GM19099 (cell line): ENCODE data around the gene EEF1AKMT4.

Source experiments
- POLR2A ChIP-seq: IDR thresholded peaks from 3 replicates; pipeline ENCODE4 v1.6.1; 2011; ENCODE audit warnings: low read depth; ENCODE audit not compliant: insufficient read length; ENCODE audit errors: extremely low read depth

EEF1AKMT4 gene

GRCh38 chr3:184249412-184250166 lies at the start of gene EEF1AKMT4:
TSS of gene EEF1AKMT4 (plus strand) at chr3:184249672. CDS start at chr3:184249695, 23 bp downstream.
- peak; percentile 72 for TF ChIP-seq POLR2A

DNA sequence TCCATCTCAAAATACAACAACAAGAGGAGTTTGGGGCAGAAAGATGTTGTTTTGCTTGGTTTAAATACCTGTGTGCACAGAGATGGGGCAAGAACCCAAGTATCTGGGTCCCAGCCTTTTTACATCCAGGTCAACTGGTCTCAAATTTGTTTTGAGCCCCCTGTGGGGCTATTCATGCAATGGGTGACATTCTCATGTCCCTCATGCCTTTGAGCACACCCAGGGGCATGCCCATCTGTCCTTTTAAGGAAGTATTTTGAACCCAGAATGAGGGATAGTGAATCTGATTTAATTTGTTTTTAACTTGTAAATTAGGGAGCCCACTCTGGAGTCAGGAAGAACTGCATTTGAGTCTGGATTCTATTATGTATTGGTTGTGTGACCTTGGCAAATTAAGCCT lies 48.6 kb upstream of the EEF1AKMT4 start:
- no peak for TF ChIP-seq POLR2A

GRCh38 chr3:184203526-184203925 lies 45.9 kb upstream of the EEF1AKMT4 start:
- TF ChIP-seq POLR2A: no peak

GRCh38 chr3:184209146-184209923 lies 40.1 kb upstream of the EEF1AKMT4 start:
- no peak for TF ChIP-seq POLR2A

GRCh38 chr3:184211297-184211696 lies 38.2 kb upstream of the EEF1AKMT4 start:
- TF ChIP-seq POLR2A: no peak

DNA sequence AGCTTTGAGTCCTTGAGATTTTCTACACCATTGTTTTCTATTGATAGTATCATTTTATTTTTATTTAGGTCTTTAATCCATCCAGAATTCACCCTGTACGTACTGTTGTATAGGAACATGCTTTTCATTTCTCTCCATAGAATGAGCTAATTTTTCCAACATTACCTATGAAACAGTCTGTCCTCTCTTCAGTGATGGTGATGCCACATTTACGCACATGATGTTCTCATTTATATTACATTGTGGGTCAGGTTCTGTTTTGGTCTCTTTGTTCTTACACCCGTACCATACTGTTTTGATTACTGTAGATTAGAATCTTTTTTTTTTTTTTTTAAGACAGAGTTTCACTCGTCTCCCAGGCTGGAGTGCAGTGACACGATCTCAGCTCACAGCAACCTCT lies 37.8 kb upstream of the EEF1AKMT4 start:
- TF ChIP-seq POLR2A: no peak

DNA sequence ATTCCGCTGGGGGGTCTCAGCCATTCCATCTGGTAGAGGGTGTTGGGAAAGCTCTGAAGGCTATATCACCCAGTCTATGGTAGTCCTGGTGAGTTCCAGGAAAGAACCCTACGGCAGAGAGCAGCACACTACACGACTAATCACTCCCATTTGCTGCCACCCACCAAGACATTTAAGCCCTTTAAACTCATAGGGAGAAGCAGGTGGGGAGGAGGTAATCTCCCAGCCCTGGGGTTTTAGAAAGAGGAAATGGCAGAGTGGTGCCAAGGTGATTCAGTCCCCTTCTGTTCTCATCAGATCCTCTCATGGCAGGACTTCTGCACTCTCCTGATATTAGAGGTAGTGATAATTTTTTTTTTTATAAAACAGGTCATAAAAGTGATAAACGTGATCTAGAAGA lies 30.7 kb upstream of the EEF1AKMT4 start:
- no peak for TF ChIP-seq POLR2A

GRCh38 chr3:184222521-184222920 lies 27.0 kb upstream of the EEF1AKMT4 start:
- TF ChIP-seq POLR2A: no peak

DNA sequence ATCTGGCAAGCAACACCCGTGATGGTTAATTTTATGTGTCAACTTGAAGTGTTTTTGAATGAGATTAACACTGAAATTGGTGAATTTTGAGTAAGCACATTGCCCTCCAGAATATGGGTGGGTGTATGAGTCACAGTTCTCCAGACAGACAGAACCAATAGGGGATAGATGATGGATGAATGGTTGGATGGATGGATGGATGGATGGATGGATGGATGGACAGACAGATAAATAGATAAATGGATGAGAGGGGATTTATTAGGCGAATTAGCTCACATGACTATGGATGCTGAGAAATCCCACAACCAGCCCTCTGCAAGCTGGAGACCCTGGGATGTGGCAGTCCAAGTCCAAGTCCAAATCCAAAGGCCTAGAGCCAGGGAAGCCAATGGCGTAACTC lies 25.5 kb upstream of the EEF1AKMT4 start:
- TF ChIP-seq POLR2A: no peak

GRCh38 chr3:184227481-184227935 lies 22.0 kb upstream of the EEF1AKMT4 start:
- TF ChIP-seq POLR2A: no peak

DNA sequence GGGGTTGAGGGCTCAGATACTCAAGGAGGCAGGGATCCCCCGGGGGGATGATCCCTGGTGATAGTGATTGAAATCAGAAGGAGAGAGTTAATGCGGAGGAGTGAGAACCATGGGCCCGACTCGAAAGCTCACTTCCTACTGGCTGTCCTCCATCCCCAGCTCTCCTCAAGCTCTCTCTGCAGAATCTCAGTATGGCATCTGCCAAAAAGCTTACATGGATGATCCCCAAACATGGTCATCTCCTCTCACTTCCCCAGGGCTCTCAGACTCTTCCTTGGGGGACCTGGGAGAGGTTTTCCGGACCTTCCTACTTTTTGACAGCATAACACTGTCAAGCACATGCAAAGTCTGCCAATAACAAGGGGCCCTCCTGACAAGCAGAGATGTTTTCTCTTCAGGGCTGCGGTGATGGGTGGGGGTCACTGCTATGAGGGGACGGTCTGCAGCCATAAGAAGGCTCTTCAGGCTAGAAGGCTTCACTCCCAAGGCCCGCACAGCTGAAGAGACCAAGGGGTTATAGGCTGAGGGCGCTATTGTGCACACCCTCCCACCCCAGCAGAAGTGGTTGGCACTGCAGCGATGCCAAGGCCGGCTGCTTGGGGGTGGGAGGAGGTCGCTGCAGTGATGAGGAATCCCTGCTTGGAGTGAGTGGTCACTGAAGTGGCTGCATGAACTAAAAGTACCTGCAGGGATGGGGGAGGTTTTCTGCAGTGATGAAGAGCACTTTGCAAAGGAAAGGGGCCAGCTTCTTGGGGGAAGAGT lies 20.9 kb upstream of the EEF1AKMT4 start:
- TF ChIP-seq POLR2A: no peak

- no peak for TF ChIP-seq POLR2A
Observed at GRCh38 chr3:184229394-184230080, 19.9 kb upstream of the EEF1AKMT4 start, which contains the start of gene VWA5B2. TSS of gene VWA5B2 (plus strand) at chr3:184229585. CDS start at chr3:184230529, 944 bp downstream.

GRCh38 chr3:184230081-184230602 lies 19.3 kb upstream of the EEF1AKMT4 start:
- no peak for TF ChIP-seq POLR2A
